ENCODE data around the gene ARPC5. TPM values are rescaled to one million over a fixed set of nuclear protein-coding genes. Genes with fewer than 3 reads are reported as not detected.

Gene ARPC5
- total RNA-seq, result 231 and 257 TPM in 2 replicates

DNA sequence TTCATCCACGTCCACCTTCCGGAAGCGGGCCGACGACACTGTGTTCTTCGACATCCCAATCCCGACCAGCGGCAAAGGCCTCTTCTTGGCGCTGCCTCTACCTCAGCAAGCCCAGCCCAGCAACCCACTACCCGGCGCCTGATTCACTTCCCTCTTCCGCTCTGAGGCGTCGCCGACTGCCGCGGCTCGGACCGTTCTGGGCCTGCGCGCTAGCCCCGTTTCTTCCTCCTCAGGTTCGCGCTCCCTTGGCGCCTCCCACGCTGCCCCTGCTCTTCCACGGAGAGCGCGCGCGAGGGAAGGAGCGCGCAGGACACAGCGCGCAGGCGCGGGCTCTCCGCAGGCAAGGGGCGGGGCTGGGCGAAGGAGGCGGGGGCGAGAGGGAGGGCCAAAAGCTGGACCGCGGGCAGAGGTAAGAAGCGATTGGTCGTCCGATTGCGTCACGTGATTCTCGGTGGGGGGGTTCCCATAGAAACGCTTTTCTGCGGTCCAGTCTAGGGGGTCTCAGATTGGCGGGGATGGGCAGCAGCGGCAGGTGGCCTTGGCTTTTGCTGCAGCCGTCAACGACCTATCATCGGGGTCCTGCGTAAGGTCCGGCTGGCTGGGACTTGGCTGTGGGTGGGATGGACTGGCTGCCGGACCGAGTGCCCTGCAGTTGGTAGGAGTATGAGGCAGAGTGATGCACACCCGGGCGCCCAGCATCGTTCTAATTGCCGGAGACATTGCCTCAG, at the start of gene ARPC5:
TSS of gene ARPC5 (minus strand) at position 178 of the 728 bp plus-strand sequence. CDS start at position 54, 124 bp downstream.

GRCh38 chr1:183652547-183653461, 17.2 kb upstream of the ARPC5 start, which contains the start of gene APOBEC4:
Gene APOBEC4, minus strand, starts transcription at chr1:183653316. Its CDS starts 4,535 bp downstream, at chr1:183648781.

GRCh38 chr1:183590244-183591191, 45.1 kb downstream of the ARPC5 start, which contains the start of gene NCF2:
Gene NCF2, minus strand, starts transcription at chr1:183590459. Its CDS starts 130 bp downstream, at chr1:183590329.

Other genes starting within 250 kb of the ARPC5 start
- gene NMNAT2, start 217.4 kb downstream of the ARPC5 start, total RNA-seq, result 0.50 and 1.00 TPM in 2 replicates
- 23.7 and 24.9 TPM in 2 replicates for gene SMG7, start 163.3 kb downstream of the ARPC5 start, total RNA-seq
- 0.11 and 0.87 TPM in 2 replicates for gene NCF2, start 45.3 kb downstream of the ARPC5 start, total RNA-seq
- gene APOBEC4, start 17.5 kb upstream of the ARPC5 start, total RNA-seq, result not detected in 2 replicates
- 18.0 and 19.5 TPM in 2 replicates for gene RGL1, start 169.3 kb upstream of the ARPC5 start, total RNA-seq